ENCODE data around the gene SCARB1. TPM values are rescaled to one million over a fixed set of nuclear protein-coding genes. Genes with fewer than 3 reads are reported as not detected.

The SCARB1 gene
- total RNA-seq, 1 experiment from 2014 or later = 31.3 TPM

- no peak for TF ChIP-seq CTCF (conservative IDR thresholded peaks at IDR 0.05)
- H2BK20ac ChIP-seq (ENCODE audit: low read depth, low read length, poor library complexity, severe bottlenecking) = no peak overlapping the region
- Mint-ChIP-seq H3K36me3 (ENCODE audit: insufficient read depth in 1 of 3, low read depth in 3 of 3) (peaks cover 6 to 10% (median 9%) of the 10 kb centered on the region in 3 experiments; a peak in 6 of 7 replicates), H3K9me3 (no peaks in the 10 kb centered on the region), H3K4me3 (peak overlapping the region; percentile 76 to 90), H3K4me1 (peaks cover 23 to 25% of the 10 kb centered on the region in 2 experiments), H3K27ac (peak overlapping the region in 1 of 3 experiments; percentile 85; a peak in 2 of 7 replicates), H3K27me3 (ENCODE audit: low read depth) (peaks cover 29% of the 10 kb centered on the region)
- H3K79me2 ChIP-seq (ENCODE audit: insufficient read depth, low read length) = peaks cover 5% of the 10 kb centered on the region
- no peaks in the 10 kb centered on the region for H4K20me1 ChIP-seq (ENCODE audit: control insufficient read depth, insufficient read depth, insufficient read length)
- H3K23me2 ChIP-seq (ENCODE audit: insufficient read length, low read depth, low read length, poor library complexity, severe bottlenecking) = peaks cover 9% of the 10 kb centered on the region
- no peak overlapping the region for H3K14ac ChIP-seq (ENCODE audit: insufficient read depth, low read length)
- H4K8ac ChIP-seq (replicated peaks; ENCODE audit: insufficient read length, low read depth, low read length) = no peak overlapping the region
- H2BK12ac ChIP-seq (ENCODE audit: insufficient read length, low read depth, low read length) = no peak overlapping the region
- H2BK15ac ChIP-seq (ENCODE audit: low read depth, low read length) = no peak overlapping the region
- no peak overlapping the region for H3K56ac ChIP-seq (ENCODE audit: insufficient read length, low read depth, low read length)
- no peak overlapping the region for H2BK5ac ChIP-seq (ENCODE audit: insufficient read length, low read length)
- H2AK5ac ChIP-seq (ENCODE audit: insufficient read length, low read length) = no peak overlapping the region
- no peak for DNase-seq
- no peak overlapping the region for H4K5ac ChIP-seq (ENCODE audit: insufficient read length, low read depth, low read length)
- WGBS (ENCODE audit: extremely low coverage, insufficient read length, low lambda C conversion rate) = no CpG with 5 or more reads among the region's 22 CpGs
- no peak overlapping the region for H2AFZ ChIP-seq (ENCODE audit: low read length)
- H4K91ac ChIP-seq (ENCODE audit: insufficient read length, low read depth, low read length) = no peak overlapping the region
- no peak overlapping the region for H3K27ac ChIP-seq (ENCODE audit: insufficient read length, low read depth, low read length)
- H3K9ac ChIP-seq (ENCODE audit: extremely low read depth, insufficient read length, low read length) = peak overlapping the region; percentile 16
- H3K9me3 ChIP-seq (ENCODE audit: control insufficient read depth, low read depth, low read length) = no peaks in the 10 kb centered on the region
- peak overlapping the region; percentile 80 for H3K4me2 ChIP-seq (ENCODE audit: insufficient read depth, insufficient read length, low read length)
- H3K79me1 ChIP-seq (ENCODE audit: insufficient read depth, low read depth, low read length, poor library complexity, severe bottlenecking) = no peaks in the 10 kb centered on the region
- no peaks in the 10 kb centered on the region; the same call in 1 of the 2 replicates for H3K27me3 ChIP-seq (ENCODE audit: insufficient read depth, low read length)
- H2BK120ac ChIP-seq (ENCODE audit: low read depth, low read length, poor library complexity, severe bottlenecking) = no peak overlapping the region
- no peak overlapping the region for H3K4ac ChIP-seq (ENCODE audit: low read depth, low read length)
- no peak overlapping the region for H3K18ac ChIP-seq (ENCODE audit: insufficient read length, low read depth, low read length)
- H3T11ph ChIP-seq (ENCODE audit: low read length) = no peak overlapping the region
- H3K23ac ChIP-seq (ENCODE audit: insufficient read length, low read depth, low read length) = no peak overlapping the region
- no peaks in the 10 kb centered on the region; the same call in 1 of the 2 replicates for H3K4me1 ChIP-seq (ENCODE audit: insufficient read depth, low read length)
These were observed 772 bp downstream of the SCARB1 start for GRCh38 chr12:124862768-124863415.
